ENCODE data around the gene F13A1. TPM values are rescaled to one million over a fixed set of nuclear protein-coding genes. Genes with fewer than 3 reads are reported as not detected.

F13A1 gene
- total and polyA plus RNA-seq, 8 donors: 6.9 to 74.7 (median 35.9) TPM

- no peak for DNase-seq
- TF ChIP-seq POLR2AphosphoS5 (IDR thresholded peaks at IDR 0.05) (no peak), POLR2A (IDR thresholded peaks at IDR 0.05) (no peak), CTCF (IDR thresholded peaks at IDR 0.05) (no peak), EP300 (IDR thresholded peaks at IDR 0.05) (no peak)
- Histone ChIP-seq H3K4me3 (no peak overlapping the region), H3K36me3 (no peaks in the 10 kb centered on the region), H3K4me1 (no peaks in the 10 kb centered on the region), H3K27ac (no peak overlapping the region), H3K9me3 (no peaks in the 10 kb centered on the region), H3K27me3 (no peaks in the 10 kb centered on the region)
- WGBS, 5 donors: 79 to 86% (median 82%) methylated on average over 2 of the region's 2 CpGs
- intact Hi-C loops (cut with DNase I; ENCODE audit: low total_unique reads): no loop called here
Observed at GRCh38 chr6:6283746-6284145, 36.7 kb downstream of the F13A1 start.

GRCh38 chr6:6282716-6283115 lies 37.7 kb downstream of the F13A1 start:
- Histone ChIP-seq H3K27me3 (no peaks in the 10 kb centered on the region), H3K9me3 (no peaks in the 10 kb centered on the region), H3K4me3 (no peak overlapping the region), H3K4me1 (no peaks in the 10 kb centered on the region), H3K36me3 (no peaks in the 10 kb centered on the region), H3K27ac (no peak overlapping the region)
- TF ChIP-seq POLR2A (IDR thresholded peaks at IDR 0.05): no peak
- no peak for TF ChIP-seq CTCF (IDR thresholded peaks at IDR 0.05)
- no peak for TF ChIP-seq EP300 (IDR thresholded peaks at IDR 0.05)
- no peak for TF ChIP-seq POLR2AphosphoS5 (IDR thresholded peaks at IDR 0.05)
- DNase-seq: no peak
- WGBS, 5 donors: 53 to 75% (median 67%) methylated on average over 1 of the region's 1 CpG
- intact Hi-C loops (cut with DNase I; ENCODE audit: low total_unique reads): no loop called here

- WGBS, 5 donors: 77 to 83% (median 82%) methylated on average over 4 of the region's 4 CpGs
- DNase-seq: no peak
- intact Hi-C loops (cut with DNase I; ENCODE audit: low total_unique reads): no loop called here
- Histone ChIP-seq H3K27ac (no peak overlapping the region), H3K36me3 (no peaks in the 10 kb centered on the region), H3K27me3 (no peaks in the 10 kb centered on the region), H3K4me3 (no peak overlapping the region), H3K9me3 (no peaks in the 10 kb centered on the region), H3K4me1 (no peaks in the 10 kb centered on the region)
- TF ChIP-seq EP300 (IDR thresholded peaks at IDR 0.05): no peak
- no peak for TF ChIP-seq CTCF (IDR thresholded peaks at IDR 0.05)
- no peak for TF ChIP-seq POLR2A (IDR thresholded peaks at IDR 0.05)
- TF ChIP-seq POLR2AphosphoS5 (IDR thresholded peaks at IDR 0.05): no peak
Observed at GRCh38 chr6:6277413-6277812, 43.0 kb downstream of the F13A1 start.

DNA sequence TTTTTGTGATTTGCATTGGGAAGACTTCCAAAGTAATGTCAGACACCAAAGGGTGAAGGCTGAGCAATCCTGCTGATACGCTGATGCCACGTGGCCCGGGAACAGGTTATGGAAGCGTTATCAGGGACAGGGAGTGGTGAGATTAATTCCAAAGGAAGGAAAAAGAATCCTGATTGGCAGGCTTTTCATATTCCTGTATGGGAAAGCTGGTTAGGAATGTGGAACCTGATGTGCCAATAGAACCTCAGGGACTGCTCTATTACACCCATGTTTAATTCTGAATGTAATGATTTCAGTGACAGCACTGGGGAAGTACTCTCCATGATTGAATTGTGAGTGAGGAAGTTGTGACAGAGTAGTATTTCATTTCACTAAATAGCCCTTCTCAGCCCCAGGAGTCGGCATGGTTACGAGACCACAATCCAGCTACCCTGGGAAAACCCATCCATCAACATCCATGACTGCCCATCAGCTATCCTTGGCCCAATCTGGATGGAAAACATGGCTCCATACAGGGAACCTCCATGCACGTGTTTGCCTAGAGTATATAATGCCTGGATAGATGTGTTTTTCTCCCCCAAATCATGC lies 49.4 kb downstream of the F13A1 start:
- Histone ChIP-seq H3K4me3 (no peak overlapping the region), H3K27ac (no peak overlapping the region), H3K4me1 (no peaks in the 10 kb centered on the region), H3K27me3 (peaks cover 0 to 3% (median 0%) of the 10 kb centered on the region in 3 donors), H3K36me3 (no peaks in the 10 kb centered on the region), H3K9me3 (peaks cover 0 to 14% (median 0%) of the 10 kb centered on the region in 4 donors)
- no peak for TF ChIP-seq POLR2AphosphoS5 (IDR thresholded peaks at IDR 0.05)
- WGBS, 5 donors: 50 to 69% (median 62%) methylated on average over 7 of the region's 7 CpGs
- intact Hi-C loops (cut with DNase I; ENCODE audit: low total_unique reads): no loop called here
- no peak for DNase-seq

DNA sequence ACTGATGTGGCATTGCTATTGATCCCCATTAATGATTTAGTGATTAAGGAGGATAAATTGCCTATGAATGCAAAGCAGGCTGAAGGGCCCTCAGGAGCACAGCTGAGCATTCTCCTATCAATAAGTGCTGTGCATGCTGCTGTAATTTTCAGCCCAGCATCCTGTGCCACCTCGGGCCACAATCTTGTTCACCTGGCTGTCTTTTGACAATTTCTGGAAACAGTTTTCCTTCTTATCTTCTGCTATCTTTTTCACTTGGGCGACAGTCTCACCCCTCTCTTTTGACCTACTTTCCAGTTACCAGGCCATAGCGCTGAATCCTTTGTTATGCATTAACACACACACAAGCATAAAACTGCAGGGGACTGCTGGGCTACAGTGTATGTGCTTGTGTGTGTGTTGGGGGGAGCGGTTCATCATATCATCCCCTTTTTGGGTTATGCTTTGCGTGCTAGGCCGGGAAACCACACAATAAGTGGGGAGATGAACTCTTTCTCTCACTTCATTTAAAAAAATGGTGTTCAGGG lies 60.2 kb downstream of the F13A1 start:
- Histone ChIP-seq H3K4me1 (peaks cover 0 to 14% (median 3%) of the 10 kb centered on the region in 4 donors), H3K27ac (no peak overlapping the region), H3K27me3 (peaks cover 0 to 6% (median 0%) of the 10 kb centered on the region in 3 donors), H3K9me3 (no peaks in the 10 kb centered on the region), H3K36me3 (no peaks in the 10 kb centered on the region), H3K4me3 (no peak overlapping the region)
- WGBS, 5 donors: 69 to 82% (median 73%) methylated on average over 6 of the region's 6 CpGs
- TF ChIP-seq CTCF (IDR thresholded peaks at IDR 0.05) (no peak), POLR2A (IDR thresholded peaks at IDR 0.05) (no peak), POLR2AphosphoS5 (IDR thresholded peaks at IDR 0.05) (no peak), EP300 (IDR thresholded peaks at IDR 0.05) (no peak)
- DNase-seq: no peak
- intact Hi-C loops (cut with DNase I; ENCODE audit: low total_unique reads): no loop called here

Measured in stomach (tissue), 9 donors.